ENCODE data around the gene BRAT1.

DNA sequence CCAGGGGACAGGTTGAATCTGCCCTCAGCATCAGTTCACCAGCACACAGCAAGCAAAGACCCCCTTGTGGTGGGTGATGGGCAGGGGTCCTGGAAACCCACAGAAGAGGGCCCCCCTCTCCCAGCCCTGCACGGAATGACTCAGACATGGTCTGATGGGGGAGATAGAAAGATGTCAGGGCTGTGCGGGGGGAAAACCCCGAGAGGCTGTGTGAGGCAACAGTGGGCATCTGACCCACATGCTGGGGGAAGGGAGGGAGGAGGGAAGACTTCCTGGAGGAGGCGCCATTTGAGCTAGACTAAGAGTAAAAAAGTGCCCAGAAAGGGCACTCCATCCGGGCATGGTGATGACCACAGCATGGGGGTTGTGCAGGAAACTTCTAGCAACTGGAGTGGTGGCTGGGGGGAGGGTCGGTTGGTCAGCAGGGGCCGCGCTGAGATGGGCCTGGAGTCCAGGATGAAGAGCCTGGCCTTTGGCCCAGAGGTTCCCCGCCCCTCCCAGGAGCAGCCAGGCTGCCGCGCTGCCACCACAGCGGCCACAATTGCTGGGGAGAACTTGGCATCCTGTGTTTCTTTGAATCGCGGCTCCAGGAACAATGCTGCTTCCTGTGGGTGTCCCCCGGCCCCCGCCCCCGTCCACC is 33.3 kb downstream of the BRAT1 start:
- TF ChIP-seq POLR2AphosphoS5 (IDR thresholded peaks at IDR 0.05; ENCODE audit: borderline replicate concordance, low read depth, low read length), result no peak
- TF ChIP-seq EZH2 (IDR thresholded peaks at IDR 0.05), result no peak
